RCC 7860 (cell line): ENCODE results near the gene CGNL1.

Experiments
- DNase-seq: peaks from one replicate; pipeline ENCODE4 v3.0.0-alpha.2; 2015; ENCODE audit warnings: low spot score
- FAIRE-seq: peaks from 2 replicates; lab custom pipeline; 2012; peaks lifted over from hg19 to GRCh38; lab: Jason Lieb, UNC

Gene CGNL1

DNA sequence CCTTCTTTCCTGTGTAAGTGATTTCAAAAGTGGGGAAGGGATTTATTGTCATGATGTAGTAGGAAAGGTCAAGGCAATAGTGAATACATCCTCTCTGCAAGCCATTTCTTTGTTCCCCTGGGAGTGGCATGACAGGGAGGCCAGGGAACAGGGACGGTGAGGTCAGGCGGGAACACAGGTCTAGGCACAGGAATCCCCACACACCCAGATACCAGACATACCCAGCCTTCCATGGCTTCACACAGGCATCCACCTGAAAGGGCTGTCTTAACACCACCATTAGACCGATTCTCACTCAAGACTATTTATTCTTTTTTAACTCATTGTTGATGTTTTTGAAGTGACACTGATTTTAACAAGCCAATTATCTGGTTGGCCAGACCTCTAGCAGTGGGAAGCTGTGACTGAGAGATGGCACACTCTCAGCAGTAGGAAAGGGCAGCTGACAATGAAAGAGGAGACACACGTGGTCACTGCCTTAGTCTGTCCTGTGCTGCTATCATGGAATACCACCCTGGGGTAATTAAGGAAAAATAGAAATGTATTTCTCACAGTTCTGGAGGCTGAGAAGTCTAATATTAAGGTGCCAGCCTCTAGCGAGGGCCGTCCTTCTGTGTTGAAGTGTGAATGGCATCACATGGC is 140.8 kb downstream of the CGNL1 start:
- FAIRE-seq, result no peak
- DNase-seq, result no peak

DNA sequence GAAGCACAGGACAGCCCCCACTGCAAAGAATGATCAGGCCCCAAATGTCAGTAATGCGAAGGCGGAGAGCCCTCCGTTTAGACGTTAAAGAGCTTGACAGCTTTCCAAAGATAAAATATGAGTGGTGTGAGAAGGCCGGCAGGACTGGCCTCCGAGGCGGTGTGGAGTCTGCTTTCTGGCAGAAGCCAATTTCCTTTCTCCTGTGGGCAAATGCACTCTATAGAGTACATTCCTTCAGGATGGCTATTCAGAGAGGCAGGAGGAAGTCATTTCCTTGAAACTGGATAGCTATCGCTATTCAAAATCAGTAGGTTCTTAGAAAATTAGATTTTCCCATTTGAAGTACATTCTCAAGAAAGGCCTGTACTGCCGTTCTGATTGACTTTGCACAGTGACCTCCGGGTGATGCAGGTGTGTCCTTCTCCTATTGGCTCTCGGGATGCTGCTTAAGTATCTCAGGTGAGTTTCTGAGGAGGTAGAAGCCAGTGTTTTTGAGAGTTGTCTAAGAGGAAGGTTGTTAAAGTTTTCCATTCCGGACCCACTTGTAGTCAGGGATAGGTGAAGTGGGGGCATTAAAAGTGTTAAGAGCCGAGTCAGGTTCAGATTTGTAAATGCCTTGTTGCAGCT is 142.6 kb downstream of the CGNL1 start:
- no peak for DNase-seq
- FAIRE-seq, result no peak

DNA sequence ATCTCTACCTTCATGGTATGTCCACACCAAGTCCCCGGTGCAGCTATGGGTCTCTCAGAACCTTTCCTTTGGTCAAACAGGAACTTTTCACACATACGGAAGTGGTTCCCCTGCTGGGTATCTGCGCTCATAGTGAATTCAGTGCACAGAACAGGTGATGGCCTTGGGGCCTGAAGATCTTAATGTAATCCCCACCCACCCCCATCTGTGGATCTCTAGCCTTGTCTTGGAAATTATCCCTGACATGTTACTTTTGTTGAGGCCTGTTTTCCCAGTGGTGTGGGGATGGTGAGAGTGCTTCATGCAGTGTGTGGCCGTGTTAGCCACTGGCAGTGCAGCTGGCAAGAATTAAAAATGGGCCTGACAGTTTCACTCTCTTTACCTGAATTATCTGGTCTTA is 143.5 kb downstream of the CGNL1 start:
- FAIRE-seq, result no peak

DNA sequence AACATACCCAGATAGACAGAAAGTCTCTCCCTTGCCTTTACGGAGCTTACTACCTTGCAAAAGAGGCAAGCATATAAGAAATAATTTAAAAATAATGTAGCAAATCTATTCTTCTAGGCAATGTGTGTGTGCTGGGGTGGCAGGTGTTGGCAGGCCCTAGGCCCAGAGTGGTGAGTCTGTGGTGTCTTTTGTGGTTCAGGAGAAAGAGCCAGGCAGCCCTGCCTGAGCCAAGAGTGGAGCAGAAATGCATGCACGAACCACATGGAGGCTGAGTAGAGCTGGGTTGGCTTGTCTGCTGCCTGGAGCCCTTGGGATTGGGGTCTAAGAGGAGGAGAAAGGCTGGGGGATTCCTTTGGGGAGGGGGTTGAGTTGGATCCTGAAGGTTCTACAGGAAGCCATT is 145.2 kb downstream of the CGNL1 start:
- FAIRE-seq, result no peak
- DNase-seq, result no peak

More for the DNA sequence above, 143.5 kb downstream of the CGNL1 start:
- no peak for DNase-seq

DNA sequence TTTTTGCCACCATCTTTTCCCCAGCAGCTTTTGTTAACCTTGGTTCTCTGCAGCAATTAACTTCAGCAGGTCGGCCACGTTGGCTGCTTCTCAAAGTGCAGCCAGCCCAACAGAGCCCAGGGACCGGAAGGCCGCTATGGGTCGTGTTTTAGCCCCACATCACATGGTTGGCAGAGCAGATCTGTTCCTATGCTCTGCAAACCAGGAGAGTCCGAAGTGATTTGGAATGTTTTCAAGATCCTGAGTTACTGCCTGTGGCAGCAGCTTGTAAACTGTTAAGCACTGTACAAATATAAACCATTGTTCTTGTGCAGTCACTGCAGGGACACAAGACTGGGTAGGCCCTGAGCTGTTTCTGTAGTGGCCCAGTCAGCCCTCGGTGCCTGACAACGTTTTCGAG is 145.8 kb downstream of the CGNL1 start:
- DNase-seq (no peak), FAIRE-seq (no peak)

DNA sequence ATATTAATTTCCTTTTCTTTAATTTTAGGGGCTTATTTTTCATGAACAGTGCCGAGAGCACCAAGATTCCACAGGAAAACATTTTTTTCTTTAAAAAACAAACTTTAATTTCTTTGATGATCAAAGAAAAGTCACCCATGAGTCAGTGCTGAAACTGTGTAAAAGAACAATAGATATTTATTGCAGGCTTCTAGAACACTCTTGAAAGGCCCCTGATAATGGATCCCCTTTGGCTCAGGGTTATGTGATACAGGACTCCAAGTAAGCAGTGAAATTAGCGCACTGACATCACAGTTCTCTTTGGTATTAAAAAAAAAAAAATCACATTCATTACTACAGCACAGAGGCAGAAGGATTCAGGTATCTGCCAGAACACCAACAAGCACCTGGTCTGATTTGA is 149.3 kb downstream of the CGNL1 start:
- FAIRE-seq, result no peak
- no peak for DNase-seq

DNA sequence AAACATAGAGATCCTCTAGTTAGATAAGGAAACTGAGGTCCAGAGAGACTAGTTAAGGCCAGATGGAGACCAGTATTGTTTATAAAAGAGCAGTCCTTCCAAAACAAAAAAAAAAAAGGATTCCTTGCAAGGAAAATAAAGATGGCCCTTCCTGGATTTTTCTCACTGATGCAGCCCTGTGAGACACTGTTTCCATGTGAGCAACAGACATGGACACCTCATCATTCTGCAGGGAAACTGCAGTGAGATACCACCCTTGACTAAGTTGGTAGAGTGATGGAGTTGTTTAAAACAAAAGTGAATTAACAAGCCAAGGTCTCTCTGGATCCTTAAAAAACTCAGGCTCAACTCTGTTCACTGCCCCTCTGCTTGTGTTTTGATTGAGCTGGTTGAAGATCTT is 149.8 kb downstream of the CGNL1 start:
- FAIRE-seq, result no peak
- no peak for DNase-seq

DNA sequence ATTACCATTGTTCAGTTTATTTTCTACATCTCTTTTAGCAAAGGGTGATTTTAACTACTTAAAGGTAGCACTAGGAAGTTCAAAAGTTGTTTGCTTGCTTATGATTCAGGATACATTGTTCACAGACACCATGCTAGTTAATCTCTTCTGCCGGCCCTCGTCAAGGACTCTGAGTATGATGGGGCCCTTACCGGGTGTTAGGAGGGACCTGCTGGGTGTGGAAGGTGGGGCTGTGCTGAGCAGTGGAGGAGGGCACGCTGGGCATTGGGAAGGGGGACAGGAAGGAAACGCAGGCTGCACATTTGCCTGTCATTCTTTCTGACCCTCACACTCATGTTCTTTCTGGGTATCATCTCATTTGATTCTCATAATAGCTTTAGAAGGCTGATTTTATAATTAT is 150.3 kb downstream of the CGNL1 start:
- FAIRE-seq (no peak), DNase-seq (no peak)

DNA sequence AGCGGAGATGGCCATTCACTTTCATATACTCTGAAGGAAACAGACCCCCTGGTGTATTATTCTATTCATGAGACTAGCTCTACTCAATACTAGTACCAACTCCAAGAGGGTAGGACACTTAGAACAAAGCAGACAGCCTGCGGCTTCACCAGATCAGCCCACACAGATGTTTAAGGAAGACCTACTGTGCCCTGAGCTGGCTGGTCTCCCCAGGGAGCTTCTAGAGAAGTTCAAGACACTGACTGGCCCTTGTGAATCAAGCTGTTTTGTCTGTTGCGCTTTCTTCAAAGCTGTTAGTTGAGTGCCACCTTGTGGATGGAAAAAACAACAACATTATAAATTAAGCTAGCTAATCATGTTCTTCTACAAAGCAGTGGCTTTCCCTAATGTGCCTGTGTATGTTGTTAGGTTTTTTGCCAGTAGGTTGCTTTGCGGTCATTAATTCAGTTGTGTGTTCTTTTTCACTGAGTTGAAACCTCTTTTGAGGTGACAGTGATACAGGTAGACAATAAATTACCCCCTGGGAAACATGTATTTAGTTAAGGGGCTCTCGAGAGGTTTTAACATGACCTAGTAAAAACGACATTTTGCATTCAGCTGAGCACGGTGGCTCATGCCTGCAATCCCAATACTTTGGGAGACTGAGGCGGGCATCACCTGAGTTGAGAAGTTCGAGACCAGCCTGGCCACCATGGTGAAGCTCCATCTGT is 151.2 kb downstream of the CGNL1 start:
- DNase-seq, result peak; percentile 75
- FAIRE-seq, result peak; percentile 77

DNA sequence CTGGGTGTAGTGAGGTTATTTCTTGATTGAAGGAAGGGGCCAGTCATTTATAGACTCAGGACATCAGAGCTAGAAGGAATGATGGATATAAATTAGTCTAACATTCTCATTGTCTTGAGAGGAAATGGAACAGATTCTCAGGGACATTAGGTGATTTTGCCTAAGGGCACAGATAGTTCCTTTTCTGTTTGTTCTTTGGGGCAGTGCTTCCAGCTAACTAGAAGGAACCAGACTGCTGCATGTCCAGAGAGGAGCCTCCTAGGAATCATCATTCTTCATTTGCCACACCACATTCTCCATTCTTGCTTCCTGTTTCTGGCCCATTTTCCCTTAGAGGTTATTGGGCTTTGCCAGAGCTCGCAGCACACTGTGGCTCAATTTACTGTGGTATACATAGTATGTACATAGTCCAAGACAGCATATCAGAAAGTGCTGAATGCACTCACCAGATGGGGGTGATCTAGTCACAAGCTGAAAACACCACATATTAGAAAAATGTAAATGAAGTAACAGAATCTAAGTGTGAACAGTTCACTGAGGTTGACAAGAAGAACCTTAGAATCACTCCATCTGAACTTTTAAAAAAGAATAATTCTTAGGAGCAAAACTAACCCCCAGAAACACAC is 152.7 kb downstream of the CGNL1 start:
- no peak for DNase-seq
- no peak for FAIRE-seq

DNA sequence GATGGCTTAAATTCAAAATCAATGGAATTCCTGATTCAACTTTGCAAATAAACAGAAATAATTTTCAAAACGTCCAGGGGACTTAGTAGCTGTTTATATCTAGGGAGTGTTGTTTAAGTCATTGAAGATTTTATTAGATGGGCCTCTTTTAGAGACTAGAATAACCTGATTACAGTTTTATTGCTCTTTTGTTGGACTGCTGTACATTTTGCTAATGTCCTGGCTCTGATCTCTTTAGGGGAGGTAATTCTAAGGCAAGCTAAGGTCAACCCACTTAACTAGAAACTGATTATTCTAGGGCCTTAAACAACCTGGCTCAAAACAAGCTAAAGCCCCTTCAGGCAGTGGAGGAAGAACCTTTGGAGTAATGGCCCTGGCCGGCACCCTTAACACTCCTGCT is 153.4 kb downstream of the CGNL1 start:
- FAIRE-seq (no peak), DNase-seq (no peak)

DNA sequence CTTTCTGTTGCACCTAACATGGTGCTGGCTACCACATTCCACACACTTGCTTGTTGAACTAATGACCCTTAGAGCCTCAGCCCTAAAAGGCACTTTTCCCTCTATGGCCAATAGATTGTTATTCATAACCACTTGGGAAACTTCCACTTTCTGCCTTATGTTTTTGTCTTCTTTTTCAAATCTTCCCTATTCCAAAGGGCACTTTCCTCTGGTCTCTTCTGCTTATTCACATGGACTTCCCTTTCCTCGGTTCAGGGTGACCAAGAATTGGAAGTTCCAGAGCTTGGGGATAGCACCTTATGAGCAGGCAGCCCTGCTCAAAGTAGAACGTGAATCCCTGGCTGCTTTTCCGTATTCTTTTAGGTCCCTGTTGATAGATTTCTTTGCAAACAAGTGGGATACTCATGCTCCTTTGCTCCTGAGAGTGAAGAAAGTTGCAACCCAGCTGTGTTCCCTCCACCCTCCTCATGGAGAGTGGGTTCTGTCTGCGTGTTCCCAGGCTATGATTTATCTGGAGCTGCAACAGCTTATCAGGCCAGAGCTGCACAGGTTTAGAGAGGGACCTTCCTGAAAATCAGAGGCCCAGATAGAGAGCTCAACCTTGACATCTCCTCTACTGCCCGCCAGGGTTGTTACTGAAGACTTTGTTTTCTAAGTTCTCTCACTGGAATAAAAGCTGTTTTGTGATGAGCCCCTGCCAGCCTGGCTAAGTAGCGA is 156.6 kb downstream of the CGNL1 start:
- FAIRE-seq (no peak), DNase-seq (no peak)

DNA sequence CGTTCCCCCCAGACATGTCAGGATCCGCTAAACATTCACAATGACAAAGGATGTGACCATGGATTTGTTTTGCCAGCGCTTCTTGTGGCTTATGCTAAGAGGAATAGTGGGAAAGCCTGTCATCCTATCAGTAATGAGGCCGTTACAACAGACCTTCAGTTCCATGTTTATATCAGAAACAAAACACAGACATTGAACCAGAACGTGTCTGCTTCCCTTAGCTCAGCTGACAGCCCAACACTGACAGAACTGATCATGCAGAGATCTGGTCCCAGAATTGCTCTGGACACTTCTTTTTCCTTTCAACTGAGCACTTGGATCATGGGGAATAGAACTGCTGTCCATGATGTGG is 157.1 kb downstream of the CGNL1 start:
- no peak for FAIRE-seq

DNA sequence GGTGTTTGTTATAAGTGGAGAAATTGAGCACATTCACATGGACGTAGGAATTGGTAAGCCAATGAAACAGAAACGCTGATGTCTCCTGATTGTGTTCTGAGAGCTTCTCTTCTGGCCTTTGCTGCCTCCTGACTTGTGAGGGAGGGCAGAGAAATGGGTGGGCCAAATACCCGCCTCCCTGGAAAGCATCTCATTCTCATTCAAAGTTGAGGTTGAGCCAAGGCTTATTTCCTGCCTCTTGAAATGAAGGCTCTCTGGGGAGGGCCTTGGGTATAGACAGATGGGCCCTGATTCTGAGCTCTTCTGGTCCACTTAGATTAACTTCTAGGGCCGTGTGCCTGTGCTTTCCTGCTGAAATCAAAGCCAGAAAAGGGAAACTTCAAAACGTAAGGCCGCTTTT is 158.0 kb downstream of the CGNL1 start:
- FAIRE-seq (no peak), DNase-seq (no peak)

More for the DNA sequence above, 157.1 kb downstream of the CGNL1 start:
- no peak for DNase-seq

DNA sequence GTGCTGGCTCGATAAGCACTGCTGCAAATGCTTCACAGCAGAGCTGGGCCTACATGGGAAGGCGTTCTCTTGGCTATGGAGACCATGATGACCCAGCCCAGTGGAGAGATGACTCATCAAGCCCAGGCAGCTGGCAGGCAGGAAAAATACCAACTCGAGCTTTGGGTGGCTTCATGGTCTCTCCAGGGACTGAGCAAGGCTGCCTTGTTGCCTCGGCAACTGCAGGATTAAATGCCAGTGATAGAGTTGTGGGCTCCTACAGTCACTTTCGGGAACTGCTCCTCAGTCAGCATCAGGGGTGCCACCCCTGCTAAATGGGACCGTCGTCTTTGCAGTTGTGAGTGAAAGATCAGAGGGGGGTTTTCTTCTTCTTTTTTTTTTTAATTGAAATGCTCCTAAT is 160.8 kb downstream of the CGNL1 start:
- FAIRE-seq (peak; percentile 80), DNase-seq (peak; percentile 82)

DNA sequence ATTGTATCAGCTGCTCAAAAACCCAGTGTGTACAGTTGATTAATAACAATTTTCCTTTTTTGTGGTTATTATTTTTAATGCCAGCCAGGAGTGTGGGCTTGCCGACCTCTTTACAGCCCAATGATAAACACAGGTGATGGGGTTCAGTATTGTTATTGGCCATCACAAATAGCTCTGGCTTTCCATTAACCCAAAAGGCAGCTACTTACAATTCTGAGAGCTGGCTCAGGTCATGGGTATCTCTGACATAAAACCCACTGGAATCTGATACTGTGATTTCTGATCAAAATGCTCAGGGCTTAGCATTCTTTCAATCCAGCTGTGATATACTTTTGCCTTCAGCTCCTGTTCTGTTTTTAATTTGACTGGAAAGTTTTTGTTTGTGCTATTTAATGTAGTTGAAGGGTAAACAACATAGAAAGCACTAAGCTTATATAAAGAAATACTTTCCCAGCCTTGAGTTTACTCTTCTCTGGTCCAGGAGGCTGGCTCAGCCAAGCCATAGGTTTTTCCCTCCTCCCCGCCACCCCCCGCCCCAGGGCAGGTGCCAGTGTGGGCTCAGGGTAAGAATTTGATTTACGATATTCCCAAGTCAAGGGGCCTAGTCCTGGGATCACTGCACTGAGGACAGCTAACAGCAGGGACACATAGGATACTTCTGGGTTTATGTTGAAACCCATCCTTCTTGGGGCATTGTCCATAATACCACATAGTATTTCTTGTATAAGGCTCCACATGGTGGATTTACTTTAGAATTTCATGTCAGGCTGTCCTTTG is 161.4 kb downstream of the CGNL1 start:
- FAIRE-seq (no peak), DNase-seq (no peak)

DNA sequence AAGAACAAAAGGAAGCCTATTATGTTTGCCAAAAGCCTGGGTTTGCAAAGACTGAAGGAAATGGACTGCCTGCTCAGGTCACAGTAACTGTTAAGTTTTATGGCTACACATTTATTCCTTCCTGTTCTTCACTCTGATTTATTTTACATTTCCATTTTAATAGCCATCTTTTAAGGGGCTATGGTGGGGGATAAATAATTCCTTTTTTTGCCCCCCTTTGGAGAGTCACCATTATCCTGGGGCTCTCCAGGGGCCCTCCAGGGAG is 161.9 kb downstream of the CGNL1 start:
- FAIRE-seq, result no peak
- no peak for DNase-seq

DNA sequence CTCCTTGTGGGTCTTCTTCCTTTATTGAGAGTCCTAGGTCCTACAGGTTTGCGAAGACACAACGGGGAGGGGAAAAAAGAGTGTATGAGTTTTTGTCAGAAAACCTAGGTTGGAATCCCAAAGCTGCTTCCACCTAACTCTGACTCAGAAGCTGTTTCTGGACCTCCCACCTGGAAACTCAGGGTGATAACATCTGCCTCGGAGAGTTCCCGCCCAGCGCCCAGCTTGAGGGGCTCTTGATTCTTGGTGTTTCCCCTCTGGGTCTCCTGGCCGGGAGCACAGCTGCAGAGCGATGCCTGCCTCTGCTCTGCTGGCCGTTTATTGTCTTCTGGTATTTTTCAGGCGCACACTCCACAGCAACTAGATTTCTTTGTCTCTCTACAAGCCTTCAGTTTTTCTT is 162.5 kb downstream of the CGNL1 start:
- FAIRE-seq, result no peak
- DNase-seq, result no peak

DNA sequence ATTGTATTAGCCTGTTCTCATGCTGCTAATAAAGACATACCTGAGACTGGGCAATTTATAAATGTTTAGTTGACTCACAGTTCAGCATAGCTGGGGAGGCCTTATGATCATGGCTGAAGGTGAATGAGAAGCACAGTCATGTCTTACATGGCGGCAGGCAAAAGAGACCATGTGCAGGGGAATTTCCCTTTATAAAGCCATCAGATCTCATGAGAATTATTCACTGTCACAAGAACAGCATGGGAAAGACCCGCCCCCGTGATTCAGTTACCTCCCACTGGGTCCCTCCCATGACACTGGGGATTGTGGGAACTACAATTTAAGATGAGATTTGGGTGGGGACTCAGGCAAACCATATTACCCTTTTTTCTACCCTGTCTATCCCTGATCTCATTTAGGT is 163.9 kb downstream of the CGNL1 start:
- no peak for FAIRE-seq

DNA sequence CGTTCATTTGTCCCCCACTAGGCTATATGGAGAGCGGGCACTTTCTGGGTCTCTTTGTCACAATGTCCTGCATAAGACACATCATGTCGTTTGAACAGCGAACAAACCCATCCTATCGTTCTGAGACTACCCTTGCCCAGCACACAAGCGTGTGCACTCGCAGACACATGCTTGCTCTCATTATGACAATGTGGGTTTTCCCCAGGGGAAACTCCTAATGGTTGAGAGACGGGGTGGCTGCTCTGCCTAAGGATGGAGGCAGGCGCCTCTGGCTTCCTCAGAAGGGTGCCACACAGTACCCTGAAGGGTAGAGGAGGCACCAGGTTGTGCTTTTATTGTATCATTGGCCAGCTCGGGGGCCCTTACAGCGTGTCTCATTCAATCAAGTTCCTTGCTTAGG is 164.4 kb downstream of the CGNL1 start:
- FAIRE-seq (no peak), DNase-seq (no peak)

More for the DNA sequence above, 163.9 kb downstream of the CGNL1 start:
- no peak for DNase-seq

DNA sequence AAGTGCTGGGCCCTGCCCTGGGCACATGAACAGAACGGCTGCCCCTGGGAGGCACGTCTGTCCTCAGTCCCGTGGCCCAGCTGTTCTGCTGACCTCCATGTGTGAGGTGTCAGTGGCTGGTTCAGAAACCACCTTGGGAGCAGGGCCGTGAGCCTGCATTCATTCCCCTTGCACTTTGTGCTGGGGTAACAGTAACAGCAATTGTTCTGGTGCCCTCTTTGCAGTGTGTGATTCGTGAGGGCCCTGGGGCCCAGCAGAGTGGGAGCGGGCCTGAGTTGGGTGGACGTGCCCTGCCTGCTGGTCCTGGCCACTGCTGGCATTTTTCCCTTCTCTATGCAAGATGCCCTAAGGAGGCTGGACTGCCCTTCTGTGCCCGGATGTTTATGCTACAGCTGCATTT is 165.0 kb downstream of the CGNL1 start:
- DNase-seq (no peak), FAIRE-seq (no peak)
